Measurements from ENCODE around the gene AGPS.
"Not testable (repeated sequence)": the region's sequence is repeated elsewhere in the genome, so short reads cannot be mapped to it uniquely, and the experiment has no call there.

Gene AGPS

DNA sequence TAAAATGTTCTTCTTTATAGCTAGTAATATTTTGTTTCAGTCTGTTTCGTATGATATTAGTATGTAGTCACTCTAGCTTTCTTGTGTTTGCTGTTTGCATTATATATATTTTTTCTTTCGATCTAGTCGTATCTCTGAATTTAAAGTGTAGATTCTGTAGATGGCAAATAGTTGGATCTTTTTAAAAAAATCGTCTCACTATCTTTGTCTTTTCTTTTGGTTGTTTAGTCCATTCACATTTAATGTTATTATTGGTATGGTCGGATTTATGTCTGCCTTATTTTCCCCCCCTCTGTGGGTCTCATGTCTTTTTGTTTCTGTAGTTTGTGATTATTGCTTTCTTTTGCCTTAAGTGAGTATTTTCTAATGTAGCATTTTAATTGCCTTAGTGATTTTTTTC, 84.3 kb downstream of the AGPS start:
- no peak for DNase-seq

DNA sequence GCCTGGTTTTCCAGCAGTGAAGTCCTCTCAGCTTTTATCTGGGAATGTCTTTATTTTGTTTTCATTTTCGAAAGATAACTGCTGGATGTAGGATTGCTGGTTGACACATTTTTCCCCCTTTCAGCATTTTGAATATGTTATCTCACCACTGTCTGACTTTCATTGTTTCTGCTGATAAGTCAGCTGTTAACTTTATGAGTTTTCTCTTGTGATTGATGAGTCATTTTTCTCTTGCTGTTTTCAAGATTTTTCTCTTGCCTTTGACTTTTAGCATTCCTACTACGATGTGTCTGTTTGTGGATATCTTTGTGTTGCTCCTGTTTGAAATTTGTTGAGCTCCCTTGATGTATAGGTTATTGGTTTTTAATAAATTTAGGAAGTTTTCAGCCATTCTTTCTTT, 85.5 kb downstream of the AGPS start:
- DNase-seq = no peak

DNA sequence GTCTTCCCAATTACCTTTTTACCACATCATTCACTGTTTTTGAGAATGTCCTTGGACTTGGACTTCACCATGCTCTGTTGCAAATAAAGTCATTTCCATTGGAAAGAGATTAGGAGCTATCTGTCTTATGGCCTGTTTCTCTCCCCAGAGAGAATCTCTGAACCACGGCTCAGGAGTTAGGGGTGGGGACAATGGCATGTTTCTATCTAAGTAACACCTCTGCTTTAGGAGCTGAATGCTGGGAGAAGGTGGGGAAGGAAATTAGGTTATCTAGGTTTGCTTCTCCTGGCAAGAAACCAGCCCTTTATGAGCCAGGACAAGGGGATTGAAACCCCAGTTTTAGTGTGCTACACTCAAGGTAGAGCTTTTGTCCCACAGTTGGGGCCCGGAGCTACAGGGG, 86.3 kb downstream of the AGPS start:
- DNase-seq = no peak

DNA sequence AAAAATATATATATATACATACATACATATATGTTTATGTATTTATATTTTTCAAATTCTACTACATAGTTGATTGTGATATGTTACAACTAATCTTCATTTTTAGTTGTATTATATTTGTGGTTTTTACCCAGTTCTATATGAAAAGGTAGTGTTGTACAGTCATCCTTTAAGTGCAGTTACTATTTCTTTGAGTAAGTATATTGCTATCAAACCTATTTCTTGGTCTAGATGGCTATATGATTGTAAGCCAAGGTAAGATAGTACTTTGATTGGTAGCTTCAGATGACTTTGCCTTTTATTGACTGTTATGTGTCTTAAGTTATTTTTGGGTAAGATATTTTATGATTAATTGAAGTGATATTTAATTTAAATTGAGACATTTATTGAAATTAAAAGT, 89.6 kb downstream of the AGPS start:
- DNase-seq = no peak

DNA sequence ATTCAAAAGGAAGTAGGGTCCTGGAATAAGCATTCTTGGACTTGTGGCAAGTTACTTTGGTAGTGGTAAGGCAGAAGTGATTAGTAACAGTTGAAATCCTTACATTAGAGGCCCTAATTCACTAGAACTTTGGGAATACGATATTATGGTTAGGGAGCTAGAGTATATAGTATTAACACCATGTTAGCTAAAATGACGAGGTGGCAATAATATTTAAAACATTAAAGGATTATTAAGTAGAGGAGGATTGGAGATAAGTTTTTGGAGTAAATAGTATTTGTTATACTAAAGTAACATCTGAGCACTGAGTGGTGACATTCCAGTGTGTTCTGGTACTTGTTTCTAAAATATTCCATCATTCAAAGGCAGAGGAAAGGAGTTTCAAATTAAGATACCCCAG, 91.0 kb downstream of the AGPS start:
- no peak for DNase-seq

DNA sequence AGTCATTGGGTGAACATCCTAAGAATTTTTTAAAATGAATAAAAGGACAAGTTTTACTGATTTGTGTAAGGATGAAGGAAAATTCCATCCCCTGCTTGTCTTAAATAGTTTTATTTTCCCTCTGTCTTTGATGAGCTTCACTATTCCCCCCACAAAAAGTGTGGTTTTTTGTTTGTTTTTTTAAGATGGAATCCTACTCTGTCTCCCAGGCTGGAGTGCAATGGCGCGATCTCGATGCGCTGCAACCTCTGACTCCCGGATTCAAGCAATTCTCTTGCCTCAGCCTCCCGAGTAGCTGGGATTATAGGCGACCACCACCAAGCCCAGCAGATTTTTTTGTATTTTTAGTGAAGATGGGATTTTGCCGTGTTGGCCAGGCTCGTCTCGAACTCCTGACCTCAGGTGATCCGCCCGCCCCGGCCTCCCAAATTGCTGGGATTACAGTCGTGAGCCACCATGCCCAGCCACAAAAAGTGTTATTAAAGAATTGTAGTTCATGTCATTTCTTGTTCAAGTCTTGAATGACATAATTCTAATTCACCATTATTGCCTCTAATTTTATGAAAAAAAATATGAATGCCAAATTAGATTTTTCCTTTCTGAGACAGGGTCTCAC, 91.7 kb downstream of the AGPS start:
- no peak for DNase-seq

DNA sequence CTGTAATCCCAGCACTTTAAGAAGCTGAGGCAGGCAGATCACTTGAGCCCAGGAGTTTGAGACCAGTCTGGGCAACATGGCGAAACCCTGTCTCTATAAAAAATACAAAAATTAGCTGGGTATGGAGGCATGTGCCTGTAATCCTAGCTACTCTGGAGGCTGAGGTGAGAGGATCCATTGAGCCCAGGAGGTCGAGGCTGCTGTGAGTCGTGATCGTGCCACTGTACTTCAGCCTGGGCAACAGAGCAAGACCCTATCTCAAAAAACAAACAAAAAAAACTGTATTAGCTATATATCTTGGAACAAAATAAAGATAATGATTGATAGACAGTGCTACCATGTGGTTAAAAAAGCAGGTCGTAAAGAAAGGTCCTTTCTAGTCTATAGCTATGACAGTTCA, 93.1 kb downstream of the AGPS start:
- not testable (repeated sequence) for DNase-seq

DNA sequence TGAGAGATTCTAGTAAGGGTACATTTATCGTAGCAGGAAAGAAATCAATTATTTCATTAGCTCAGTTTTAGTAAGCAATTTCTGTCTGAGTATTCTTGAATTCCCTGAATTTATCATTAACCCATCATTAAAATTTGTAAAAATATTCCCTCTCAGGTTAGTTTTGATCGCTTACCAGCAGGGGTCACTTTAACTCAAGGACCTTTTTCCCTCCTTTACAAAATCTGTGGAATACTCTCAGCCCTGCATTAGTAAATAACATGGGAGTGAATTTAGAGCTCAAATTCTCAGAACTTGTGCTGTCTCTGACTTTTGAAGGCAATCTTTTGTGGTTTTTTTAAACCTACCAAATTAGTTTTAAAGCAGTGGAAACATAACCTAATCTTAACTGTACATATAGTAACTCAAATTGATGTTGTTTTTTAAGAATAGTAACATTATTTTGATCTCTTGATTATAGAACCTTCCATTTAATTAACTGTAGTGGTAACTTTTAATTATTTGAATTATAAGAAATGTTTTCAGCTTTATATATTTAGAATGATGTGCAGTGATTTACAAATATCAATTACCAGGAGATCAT, 97.2 kb downstream of the AGPS start:
- no peak for DNase-seq

DNA sequence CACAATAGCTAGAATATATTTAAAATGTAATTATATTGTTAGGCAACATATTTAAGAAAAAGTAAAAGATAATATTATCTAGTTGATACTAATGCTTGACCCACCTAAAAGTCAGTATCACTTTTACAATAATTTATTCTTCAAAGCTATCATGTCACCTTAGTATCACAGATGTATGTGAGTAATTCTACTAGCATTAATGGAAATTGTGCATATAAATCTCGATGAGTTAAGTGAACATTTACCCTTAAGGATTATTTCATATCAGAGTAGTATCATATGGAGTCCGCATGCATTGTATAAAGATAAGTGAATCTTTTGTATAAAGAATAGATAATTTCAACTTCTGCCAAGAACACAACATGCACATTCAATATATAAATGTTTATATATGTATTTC, 103.4 kb downstream of the AGPS start:
- DNase-seq = no peak

DNA sequence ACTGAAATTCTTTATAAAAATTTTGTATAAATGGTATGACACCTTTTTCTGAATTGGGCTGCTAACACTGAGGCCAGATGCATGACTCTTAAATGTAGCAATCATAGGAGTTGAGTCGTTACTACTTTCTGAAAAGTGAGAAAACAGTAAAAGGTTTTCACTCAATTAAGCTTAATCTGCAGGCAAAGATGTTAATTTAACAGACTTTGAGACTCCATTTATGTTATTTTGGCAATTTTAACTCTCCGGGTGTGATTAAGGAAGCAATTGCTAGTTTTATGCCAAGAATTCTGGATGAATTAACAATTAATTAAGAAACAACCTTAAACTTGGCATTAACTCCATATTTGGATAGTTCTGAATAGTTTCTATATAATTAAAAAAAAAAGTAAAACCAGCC, 104.3 kb downstream of the AGPS start:
- DNase-seq = no peak

DNA sequence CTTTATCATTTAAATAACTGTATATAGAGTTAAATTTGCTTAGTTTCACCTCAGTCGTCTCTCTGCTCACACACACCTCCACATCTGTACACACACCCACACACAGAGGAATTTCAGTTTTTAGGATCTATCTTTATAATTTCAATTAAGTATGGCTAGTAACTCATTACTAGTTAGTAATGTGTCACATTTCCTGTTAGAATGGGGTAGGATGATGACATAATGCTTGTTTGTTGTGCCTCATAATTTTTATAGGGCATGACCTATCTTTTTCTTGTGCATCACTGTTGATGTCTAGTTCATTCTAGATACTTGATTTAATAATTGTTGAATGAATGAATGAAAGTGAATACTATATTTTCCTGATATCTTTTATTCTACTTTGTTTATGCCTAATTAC, 108.6 kb downstream of the AGPS start:
- no peak for DNase-seq

DNA sequence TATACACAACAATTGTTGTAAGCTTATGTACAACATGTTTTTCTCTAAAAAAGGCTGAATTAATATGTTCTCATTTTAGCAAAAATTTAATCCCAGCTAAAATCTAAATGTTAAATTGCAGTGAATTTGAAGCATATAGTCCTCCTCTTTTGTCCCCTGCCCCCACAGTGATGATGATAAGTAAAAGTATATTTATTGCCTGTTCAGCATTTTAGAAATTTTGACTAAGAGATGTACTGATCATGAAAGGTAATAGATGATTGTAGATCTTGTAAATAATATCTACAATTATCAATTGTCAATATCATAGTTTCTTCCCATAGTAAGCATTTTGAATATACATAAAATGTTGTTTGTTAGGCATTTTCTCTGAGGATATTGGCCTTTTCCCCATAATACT, 113.9 kb downstream of the AGPS start:
- no peak for DNase-seq

DNA sequence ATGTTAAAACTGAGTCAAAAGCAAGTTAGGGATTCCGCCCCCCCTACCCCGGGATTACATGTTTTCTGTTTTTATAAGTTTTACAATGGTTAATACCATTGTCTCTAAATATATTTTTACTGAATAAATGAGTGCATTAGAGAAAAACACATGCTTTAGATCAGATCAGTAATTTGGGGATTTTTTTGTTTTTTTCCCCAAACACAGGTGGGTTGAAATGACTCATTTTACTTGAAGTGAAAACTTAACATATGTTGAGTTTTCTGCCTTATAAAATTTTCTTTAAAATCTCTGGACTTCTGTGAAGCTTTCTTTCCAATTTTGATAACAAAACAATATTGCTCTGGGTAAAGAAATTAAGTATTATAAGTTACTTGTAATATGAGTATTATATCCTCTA, 114.4 kb downstream of the AGPS start:
- DNase-seq = no peak

DNA sequence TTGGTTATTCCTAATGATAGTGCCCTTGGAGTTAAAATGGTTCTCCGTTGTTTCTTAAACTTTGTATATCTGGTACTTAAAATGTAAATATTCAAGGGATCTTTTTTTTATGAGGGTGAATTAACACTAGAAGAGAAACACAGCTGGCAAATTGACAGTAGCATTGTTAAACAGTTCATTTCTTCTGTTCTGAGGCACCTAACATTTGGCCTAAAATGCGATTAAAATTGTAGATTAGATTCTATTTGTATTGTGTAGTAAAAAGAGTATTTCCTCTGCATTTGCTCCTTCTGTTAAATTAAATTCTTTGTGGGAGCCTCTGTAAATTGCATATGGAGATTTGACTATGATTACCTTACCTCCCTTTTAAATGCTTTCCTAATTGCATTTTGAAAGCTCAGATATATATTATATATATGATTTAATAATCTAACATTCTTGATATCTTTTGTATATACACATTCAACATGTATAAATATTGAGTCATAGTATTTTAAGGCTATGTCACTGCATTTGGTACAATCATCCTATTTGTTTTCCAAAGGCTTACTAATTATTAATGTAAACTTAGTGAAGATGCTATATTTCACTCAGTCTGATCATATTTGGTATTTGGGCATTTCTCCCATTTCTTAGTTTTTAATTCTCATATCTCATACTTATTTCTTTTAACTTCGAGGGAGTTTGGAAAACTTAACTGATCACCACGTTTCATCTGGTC, 124.4 kb downstream of the AGPS start:
- no peak for DNase-seq

DNA sequence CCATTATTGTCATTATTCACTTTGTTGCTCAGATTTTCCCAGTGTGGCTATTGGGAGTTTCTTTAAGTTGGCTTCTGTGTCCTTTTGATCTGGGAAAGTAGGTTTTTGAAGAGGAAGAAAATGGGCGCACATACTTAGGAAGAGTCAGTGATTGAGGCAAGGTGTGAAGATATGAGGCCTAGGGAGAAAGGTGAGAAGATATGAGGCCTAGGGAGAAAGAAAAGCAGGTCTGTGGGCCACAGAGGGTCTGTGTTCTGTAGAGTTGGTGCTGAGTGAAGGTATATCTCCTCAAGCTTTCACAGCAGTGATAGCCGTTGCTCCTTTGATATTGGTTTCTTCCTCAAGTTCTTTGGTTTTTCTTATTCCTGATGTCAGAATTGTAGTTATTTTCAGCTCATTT, 126.2 kb downstream of the AGPS start:
- DNase-seq = no peak

DNA sequence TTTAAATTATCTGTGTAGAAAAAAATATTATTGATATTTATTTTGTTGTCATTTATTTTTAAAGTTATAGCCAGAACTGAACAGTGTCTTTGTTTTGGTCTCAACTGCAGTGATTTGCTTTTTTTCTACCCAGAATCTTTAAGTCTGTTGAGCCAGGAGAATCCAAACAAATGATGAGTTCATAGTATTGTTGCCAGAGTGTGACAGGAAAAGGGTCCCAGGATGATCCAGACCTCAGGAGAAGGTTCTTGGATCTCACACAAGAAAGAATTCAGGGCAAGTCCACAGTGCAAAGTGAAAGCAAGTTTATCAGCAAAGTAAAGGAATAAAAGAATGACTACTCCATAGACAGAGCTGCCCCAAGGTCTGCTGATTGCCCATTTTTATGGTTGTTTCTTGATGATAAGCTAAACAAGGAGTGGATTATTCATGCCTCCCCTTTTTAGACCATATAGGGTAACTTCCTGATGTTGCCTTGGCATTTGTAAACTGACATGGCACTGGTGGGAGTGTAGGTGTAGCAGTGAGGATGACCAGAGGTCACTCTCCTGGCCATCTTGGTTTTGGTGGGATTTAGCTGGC, 127.1 kb downstream of the AGPS start:
- DNase-seq = no peak

DNA sequence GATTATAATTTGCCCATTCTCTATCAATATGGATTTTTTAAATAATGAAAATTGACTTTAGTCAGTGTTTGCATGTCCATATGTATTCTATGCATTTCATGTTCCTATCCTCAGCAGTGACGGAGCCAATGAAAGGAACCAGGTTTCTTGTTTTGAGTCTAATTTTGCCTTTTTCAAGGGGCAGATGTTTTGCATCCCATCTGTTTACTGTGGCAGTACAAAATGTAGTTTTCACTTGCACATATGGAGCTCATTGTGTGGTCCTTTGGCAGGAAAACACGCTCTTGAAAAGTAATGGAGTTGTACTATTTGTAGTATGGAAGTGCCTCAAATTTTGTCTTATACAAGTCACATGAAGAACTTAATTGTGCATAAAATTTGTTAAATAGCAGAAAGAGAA, 127.8 kb downstream of the AGPS start:
- no peak for DNase-seq

DNA sequence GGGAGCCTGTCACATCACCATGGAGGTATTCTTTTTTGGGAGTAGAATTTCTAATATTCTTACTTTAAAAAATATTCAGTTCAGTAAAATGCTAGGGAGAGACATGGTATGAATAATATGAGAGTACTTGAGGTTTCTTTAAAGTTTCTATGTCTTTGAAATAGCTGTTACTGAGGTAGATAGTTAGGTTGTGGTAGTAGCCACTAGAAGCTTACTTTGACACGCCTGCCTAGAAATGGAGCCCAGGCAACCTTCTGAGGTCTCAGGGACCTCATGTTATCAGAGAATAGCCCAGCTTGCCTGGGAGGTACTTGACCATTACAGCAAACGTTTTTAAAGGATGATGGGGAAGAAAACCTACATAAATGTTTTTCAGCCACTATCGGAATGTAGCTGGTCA, 131.2 kb downstream of the AGPS start:
- DNase-seq = no peak

DNA sequence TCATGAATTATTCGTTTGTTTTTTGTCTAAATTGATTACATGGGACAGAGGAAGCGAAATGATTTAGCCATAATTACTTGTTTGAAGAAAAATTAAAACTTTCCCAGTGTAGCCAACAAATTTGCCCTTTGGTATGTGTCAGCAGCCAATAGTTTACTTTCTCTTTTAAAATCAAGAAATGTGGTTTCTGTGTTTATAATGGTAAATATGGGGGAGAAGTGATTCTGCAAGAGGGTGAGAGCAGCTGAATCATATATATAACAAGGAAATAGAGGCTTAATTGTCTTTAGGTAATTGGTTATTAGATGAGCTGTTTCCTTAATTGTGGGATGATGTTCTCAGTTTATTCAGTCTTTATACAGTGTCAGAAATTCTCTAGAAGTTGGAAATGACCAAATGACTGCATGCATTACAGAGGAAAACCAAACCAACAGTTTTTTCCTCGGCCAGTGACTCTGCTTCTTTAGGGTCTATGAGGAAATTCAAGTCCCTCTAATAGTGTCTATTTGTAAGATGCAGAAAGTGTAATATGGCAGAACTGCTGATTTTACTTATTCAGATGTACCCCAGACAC, 132.9 kb downstream of the AGPS start:
- DNase-seq = no peak

DNA sequence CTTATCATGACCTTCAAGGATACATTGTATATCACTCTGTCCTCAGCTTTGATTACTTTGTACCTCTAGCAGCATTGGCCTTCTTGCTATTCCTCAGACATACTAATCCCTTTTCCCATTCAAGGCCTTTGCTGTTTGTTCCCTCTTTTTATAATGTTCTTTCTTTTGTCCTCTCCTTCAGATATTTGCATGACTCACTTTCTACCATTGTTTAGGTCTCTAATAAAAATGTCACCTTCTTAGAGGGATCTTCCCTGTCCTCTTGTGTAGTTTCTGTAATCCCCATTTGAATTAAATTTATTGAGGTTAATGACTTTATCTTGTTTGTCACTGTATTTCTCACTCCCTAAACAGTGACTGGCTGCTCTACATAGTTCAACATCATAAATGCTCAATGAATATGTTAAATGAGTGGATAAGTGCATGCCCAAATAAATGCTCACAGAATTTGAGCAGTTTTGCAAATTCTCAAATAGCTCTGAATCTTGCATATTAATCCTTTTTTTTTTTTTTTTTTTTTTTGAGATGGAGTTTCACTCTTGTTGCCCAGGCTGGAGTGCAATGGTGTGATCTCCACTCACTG, 135.9 kb downstream of the AGPS start:
- no peak for DNase-seq

DNA sequence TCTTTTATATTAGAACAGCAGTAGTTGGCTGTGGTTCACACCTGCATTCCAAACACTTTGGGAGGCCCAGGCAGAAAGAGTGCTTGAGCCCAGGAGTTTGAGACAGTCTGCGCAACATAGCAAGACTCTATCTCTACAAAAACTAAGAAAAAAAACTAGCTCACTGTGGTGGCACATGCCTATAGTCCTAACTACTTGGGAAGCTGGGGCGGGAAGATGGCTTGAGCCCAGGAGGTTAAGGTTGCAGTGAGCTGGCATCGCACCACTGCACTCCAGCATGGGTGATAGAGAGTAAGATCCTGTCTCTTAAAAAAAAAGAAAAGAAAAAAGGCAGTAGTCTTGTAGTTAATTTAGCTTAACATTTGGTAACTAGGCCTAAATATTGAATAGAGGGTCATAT, 136.6 kb downstream of the AGPS start:
- no peak for DNase-seq

DNA sequence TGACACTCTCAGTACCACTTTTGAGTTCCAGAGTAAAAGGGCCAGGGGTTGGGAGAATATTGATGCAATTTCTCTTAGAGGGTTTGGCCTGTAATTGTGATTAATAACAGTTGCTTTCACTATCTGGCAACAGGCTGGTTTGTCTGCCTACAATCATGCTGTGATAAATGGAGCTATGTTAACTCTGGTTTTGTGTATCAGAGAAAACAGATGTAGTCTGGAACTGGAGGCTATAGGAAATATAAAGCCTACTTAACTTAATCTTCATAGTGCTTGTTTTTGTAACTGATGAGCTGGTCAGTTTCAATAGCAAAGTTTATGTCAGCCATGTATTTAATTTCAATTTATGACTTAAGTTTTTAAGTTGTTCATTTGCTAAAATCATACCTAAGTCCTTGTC, 138.0 kb downstream of the AGPS start:
- no peak for DNase-seq

DNA sequence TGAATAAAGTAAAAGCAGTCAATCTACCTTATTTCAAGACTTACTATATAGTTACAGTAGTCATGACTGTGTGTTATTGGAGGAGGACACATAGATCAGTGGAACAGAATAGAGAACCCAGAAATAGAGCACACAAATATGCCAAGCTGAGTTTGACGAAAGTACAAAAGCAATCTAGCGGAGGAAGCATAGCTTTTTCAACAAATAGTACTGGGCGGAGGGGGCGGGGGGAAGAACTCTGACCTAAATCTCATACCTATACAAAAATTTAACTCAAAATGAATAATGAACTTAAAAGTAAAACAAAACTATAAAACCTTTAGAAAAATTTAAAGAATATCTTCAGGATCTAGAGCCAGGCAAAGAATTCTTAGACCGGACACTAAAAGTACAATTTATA, 139.1 kb downstream of the AGPS start:
- no peak for DNase-seq

DNA sequence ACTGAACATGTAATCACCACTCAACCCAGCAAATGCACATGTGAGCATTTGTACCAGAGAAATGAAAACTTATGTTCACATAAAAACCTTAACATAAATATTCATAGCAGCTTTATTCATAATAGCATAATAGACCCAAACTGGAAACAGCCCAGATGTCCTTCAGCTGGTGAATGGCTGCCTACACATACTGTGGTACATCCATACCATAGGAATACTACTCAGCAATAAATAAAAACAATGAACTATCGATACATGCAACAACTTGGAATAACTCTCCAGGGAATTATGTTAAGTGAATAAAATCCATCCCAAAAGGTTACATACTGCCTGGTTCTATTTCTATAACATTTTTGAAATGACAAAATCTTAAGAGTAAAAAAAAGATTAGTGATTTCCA, 140.0 kb downstream of the AGPS start:
- DNase-seq = no peak
